Activated CD8-positive, alpha-beta memory T cell treated with anti-CD3 and anti-CD28 coated beads for 24 hours (primary cell): ENCODE data around the gene CES4A.
"Not testable (repeated sequence)": the region's sequence is repeated elsewhere in the genome, so short reads cannot be mapped to it uniquely, and the experiment has no call there.

Source experiments
- DNase-seq: peaks from one replicate; pipeline ENCODE4 v3.0.0-alpha.2; 2020

Gene CES4A

DNA sequence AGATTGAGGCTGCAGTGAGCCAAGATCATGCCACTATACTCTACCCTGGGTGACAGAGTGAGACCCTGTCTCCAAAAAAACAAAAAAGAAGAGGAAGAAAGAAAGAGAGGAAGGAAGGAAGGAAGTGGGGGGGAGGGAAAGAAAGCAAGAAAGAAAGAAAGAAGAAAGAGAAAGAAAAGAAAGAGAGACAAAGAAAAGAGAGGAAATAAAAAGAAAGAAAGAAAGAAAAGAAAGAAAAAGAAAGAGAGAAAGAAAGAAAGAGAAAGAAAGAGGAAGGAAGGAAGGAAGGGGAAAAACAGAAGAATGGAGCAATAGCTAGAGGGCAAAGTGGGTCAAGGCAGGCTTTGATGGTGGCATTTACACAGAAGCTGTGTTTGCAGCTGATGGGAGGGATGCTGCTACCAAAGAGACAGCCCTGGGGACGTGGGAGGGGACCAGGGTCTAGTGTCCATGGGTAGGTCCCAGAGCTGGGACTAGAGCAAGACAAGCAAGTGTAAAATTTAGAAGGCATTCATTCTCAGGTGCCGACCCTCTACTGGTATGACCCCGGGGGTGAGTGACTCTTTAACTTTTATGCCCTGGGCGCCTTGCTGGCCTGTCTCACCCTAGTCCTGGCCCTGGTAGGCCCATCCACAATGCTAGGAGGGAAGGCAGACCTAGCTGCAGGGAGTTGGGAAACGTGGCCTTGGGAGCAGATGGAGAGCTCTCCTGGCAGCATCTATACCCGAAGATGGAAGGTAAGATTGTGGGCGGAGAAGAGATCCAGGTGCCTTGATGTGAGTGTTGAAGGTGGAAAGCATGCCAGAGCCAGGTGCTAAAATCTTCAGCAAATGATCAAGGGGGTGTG, 29.3 kb upstream of the CES4A start:
- no peak for DNase-seq

DNA sequence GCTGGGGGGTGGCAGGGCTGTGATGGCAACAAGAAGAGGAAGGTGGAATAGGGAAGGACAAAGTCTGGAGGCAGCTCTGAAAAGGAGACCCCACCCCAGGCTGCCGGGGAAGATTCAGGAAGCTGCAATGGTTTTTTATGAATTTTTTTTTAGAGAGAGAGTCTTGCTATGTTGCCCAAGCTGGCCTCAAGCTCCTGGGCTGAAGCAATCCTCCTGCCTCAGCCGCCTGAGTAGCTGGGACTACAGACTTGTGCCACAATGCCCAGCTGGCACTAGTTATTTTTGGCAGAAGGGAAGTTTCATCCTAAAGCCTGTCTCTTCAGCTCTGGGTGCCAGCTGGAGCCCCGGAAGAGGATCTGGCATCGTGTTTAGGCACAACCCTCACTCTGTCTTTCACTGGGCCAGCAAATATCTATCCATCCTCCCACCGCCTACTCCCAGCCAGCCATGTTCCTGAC, 28.7 kb upstream of the CES4A start:
- no peak for DNase-seq

DNA sequence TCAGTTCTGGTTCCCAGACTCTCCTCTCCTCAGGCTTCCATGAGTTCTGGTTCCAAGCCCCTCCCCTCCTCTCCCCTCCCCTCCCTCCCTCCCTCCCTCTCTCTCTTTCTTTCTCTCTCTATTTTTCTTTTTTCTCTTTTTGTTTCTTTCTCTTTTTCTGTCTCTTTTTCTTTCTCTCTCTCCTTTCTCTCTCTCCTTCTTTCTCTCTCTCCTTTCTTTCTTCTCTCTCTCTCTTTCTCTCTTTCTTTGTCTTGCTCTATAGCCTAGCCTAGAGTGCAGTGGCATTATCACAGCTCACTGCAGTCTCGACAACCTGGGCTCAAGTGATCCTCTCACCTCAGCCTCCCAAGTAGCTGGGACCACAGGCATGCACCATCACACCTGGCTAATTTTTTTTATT, 28.1 kb upstream of the CES4A start:
- no peak for DNase-seq

DNA sequence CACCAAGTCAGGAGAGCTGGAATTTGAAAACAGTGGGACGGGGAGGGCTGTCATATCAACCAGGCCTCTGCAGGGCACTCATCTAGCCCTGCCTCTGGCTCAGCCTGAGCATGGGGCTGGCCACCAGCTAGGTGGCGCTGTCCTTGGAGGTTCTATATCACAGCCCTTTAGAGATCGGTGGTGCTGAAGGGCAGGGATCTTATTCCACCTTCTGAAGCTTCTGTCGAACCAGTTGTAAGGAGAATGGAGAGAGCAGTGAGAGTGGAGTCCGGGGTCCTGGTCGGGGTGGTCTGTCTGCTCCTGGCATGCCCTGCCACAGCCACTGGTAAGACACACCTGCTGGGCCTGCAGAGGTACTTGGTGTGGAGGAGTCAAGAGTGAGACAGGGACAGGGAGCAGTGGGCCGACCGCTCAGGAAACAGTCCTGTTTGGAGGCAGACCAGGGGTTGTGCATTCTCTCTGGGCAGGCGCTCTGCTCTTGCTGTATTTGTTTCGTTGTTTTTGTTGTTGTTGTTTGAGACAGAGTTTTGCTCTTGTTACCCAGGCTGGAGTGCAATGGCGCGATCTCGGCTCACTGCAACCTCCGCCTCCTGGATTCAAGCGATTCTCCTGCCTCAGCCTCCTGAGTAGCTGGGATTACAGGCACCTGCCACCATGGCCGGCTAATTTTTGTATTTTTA, 27.2 kb upstream of the CES4A start, which contains the start of gene CES3:
Gene CES3, plus strand, starts transcription at position 202 of the 680 bp plus-strand sequence. Its CDS starts 42 bp downstream, at position 244.
- peak; percentile 74 for DNase-seq

DNA sequence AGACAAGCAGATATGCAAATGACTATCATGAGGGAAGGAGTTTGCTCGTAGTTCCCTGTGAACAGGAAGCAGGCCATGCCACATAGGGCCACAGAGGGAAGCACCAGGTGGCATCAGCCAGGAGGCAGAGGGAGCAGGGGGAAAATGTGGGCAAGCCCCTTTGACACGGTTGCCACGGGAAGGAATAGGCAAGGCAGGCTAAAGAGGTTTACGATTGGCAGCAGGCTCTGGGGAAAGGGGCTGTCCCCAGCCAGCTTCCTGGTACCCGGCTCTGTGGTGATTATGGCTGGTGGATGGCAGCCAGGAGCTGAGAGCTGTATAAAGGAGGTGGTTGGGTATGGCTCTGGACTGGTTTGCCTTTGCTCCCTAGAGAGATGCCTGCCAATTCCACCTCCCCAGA, 26.5 kb upstream of the CES4A start:
- no peak for DNase-seq

DNA sequence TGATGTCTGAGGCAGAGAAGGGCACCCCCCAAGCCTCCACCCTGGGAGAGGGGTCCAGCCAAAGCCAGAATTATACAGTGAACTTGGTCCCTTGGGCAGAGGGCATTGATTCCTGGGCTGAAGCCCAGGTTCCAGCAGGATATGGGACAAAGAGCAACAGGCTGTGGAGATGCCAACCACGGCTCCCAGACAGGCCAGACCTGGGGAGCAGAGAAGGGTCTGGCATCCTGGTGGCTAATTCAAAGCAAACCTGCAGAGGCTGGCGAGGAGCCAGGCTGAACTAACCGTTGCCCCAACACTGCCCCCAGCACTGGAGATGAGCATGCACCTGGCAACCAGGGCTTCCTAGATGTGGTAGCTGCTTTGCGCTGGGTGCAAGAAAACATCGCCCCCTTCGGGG, 24.3 kb upstream of the CES4A start:
- no peak for DNase-seq

DNA sequence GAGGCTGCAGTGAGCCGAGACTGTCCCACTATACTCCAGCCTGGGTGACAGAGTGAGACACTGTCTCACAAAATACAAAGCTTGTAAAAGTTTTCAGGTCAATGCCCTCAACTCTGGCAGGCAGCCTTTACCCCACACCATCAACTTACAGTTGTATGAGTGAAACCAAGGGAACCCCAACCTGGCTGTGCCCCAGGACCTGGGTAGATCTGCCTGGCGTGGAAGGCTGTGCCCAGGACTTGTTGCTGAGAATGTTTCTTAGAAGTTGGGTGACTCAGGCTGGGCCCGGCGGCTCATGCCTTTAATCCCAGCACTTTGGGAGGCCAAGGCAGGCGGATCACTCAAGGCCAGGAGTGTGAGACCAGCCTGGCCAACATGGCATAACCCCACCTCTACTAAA, 19.5 kb upstream of the CES4A start:
- DNase-seq, result no peak

DNA sequence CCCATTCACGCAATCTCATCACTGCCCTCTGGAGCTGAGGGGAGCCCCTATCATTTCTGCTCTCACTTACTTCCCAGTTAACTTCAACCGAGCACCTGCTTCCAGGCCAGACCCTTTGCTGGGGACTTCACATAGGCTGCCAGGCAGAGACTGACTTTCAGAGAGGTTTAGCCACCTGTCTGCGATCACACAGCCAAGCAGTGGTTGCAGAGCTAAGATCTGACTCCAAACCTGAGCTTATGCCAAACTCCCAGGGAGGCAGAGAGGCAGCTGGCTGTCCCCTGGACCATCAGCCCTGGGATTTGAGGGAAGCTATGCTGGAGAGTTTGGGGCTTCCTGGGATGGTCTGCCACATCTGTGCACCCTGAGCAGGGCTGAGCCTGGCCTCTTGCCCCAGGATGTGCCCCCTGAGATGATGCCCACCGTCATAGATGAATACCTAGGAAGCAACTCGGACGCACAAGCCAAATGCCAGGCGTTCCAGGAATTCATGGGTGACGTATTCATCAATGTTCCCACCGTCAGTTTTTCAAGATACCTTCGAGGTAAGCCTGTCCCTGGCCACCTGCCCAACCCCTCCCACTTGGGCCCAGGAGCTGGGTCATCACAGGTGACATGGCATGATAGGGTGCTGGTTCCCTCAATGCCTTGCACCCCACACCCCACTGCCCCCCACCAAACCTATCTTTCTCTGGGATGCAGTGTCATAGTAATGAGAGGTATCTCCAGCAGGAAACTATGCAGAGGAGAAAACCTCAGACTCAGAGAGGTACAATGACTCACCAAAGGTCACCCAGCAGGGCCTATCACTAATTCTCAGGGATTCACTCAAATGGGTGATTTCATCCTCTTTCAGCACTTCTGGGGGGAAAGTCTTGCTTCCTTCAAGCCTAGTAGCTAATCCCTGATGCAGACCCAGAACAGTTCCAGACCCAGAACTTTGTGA, 17.3 kb upstream of the CES4A start:
- DNase-seq, result no peak

DNA sequence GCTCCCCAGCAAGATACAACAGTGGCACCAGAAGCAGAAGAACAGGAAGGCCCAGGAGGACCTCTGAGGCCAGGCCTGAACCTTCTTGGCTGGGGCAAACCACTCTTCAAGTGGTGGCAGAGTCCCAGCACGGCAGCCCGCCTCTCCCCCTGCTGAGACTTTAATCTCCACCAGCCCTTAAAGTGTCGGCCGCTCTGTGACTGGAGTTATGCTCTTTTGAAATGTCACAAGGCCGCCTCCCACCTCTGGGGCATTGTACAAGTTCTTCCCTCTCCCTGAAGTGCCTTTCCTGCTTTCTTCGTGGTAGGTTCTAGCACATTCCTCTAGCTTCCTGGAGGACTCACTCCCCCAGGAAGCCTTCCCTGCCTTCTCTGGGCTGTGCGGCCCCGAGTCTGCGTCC, 15.4 kb upstream of the CES4A start:
- DNase-seq, result no peak

DNA sequence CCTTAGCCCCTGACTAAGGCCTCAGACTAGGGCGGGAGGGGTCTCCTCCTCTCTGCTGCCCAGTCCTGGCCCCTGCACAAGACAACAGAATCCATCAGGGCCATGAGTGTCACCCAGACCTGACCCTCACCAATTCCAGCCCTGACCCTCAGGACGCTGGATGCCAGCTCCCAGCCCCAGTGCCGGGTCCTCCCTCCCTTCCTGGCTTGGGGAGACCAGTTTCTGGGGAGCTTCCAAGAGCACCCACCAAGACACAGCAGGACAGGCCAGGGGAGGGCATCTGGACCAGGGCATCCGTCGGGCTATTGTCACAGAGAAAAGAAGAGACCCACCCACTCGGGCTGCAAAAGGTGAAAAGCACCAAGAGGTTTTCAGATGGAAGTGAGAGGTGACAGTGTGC, 14.7 kb upstream of the CES4A start:
- no peak for DNase-seq

DNA sequence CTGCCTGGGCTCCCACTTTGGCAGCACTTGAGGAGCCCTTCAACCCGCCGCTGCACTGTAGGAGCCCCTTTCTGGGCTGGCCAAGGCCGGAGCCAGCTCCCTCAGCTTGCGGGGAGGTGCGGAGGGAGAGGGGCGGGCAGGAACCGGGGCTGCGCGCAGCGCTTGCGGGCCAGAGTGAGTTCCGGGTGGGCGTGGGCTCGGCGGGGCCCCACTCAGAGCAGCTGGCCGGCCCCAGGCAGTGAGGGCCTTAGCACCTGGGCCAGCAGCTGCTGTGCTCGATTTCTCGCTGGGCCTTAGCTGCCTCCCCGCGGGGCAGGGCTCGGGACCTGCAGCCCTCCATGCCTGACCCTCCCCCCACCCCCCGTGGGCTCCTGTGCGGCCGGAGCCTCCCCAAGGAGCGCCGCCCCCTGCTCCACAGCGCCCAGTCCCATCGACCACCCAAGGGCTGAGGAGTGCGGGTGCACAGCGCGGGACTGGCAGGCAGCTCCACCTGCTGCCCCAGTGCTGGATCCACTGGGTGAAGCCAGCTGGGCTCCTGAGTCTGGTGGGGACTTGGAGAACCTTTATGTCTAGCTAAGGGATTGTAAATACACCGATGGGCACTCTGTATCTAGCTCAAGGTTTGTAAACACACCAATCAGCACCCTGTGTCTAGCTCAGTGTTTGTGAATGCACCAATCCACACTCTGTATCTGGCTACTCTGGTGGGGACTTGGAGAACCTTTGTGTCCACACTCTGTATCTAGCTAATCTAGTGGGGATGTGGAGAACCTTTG, 14.0 kb upstream of the CES4A start:
- not testable (repeated sequence) for DNase-seq

DNA sequence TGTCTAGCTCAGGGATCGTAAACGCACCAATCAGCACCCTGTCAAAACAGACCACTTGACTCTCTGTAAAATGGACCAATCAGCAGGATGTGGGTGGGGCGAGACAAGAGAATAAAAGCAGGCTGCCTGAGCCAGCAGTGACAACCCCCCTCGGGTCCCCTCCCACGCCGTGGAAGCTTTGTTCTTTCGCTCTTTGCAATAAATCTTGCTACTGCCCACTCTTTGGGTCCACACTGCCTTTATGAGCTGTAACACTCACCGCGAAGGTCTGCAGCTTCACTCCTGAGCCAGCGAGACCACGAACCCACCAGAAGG, 13.5 kb upstream of the CES4A start:
- DNase-seq, result not testable (repeated sequence)

DNA sequence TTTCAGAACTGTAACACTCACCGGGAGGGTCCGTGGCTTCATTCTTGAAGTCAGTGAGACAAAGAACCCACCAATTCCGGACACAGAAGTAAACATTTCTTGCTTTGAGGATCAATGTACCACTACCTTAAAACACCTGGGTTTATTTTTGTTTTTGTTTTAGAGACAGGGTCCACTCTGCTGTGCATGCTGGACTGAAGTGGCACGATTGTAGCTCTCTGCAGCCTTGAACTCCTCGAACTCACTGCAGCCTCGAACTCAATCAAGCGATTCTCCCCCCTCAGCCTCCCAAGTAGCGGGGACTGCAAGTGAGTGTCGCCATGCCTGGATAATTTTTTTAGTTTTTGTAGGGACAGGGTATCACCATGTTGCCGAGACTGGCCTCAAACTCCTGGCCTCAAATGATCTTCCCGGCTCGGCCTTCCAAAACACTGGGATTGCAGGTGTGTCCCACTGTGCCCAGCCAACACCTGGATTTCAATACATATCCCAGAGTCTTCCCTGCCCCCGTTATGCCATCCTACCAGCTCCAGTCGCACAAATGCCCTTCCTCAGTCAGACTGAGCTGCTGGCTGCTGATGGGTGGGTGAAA, 13.0 kb upstream of the CES4A start:
- no peak for DNase-seq

DNA sequence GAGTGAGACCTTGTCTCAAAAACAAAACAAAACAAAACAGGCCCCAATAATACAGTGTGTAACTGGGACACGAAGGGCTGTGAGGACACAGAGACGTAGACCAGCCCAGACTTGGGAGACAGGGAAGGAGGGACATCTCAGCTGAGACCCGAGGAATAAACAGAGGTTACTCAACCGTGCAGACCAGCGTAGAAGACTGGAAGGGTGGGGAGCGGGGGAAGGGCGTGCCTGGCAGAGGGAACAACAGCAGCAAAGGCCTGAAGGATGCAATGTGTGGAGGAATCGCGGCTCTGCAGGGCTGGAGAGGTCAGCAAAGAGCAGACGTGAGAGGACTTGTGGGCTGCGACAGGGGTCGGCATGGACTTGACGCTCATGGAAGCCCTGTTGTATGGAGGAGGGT, 11.6 kb upstream of the CES4A start:
- DNase-seq, result no peak

DNA sequence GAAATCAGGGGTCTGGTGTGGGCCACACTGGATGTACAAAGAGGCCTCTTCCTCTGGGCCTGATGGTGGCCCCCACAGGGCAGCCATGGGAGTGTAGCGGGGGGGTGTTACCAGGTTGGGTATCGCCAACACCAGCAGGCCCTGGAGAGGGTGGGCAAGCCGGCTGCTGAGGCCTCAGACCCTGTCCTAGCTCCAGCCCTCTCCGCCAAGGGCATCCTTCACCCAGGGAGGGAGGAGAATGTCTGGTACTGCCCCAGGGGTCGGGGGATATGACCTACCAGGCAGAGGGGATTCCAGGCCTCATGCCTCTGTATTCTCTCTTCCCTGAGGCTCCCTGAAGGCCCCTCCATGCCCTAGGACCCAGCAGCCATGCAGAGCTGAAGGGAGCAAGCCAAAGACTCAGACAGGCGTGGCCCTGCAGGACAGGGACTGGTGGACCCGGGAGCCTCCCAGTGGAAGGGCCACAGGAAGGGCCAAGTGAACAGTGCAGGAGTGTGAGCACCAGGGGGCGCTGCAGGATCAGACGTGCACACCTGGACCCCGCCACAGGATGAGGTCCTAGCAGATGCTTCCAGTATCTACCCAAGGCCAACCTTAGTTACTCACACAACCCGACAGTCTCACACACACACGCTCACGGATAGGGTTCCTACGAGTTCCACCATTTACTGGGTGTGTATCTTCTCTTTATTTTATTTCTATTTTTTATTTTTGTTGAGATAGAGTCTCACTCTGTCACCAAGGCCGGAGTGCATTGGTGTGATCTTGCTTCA, 10.9 kb upstream of the CES4A start:
- peak; percentile 97 for DNase-seq

DNA sequence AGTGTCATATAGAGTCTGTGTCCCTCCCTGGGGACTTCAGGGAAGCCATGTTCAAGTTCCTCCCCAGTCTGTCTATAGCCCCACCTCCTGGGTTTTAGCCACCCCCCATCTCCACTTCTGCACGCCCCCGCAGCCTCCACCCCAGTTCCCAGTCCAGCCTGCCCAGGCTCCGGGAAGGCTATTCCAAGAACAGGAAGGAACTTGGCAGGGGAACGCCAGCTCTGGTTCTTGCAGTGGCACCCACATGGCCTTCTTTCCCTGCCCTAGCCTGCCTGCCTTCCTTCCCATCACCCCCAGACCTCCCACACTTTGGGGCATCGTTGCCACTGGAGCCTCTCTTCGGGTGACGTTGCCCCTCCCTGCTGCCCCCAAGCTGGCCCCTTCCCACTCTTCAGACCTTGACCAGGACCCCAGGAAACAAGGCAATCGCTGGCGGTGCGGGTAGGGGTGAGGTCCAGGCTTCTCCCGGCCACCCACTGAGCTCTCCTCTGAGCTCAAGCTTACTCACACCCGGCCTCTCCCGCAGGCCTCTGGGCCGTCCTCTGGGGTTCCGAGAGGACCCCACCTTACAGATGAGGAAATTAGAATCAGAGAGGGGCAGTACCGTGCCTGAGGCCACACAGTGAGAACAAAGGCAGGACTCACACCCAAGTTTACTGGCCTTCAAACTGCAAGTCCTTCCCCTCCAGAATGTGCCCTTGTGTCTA, 9.2 kb upstream of the CES4A start:
- no peak for DNase-seq

DNA sequence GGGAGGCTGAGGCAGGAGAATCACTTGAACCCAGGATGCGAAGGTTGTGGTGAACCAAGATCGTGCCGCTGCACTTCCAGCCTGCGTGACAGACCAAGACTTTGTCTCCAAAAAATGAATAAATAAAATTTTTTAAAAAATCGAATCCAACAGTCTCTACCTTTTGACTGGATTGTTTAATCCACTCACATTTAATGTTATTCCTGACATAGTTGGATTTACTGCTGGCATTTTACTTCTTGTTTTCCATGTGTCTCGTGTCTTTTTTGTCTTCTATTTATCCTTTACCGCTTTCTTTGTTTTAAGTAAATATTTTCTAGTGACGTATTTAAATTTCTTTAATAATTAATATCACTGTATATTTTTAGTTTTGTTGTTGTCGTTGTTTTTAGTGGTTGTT, 5.4 kb upstream of the CES4A start:
- no peak for DNase-seq

DNA sequence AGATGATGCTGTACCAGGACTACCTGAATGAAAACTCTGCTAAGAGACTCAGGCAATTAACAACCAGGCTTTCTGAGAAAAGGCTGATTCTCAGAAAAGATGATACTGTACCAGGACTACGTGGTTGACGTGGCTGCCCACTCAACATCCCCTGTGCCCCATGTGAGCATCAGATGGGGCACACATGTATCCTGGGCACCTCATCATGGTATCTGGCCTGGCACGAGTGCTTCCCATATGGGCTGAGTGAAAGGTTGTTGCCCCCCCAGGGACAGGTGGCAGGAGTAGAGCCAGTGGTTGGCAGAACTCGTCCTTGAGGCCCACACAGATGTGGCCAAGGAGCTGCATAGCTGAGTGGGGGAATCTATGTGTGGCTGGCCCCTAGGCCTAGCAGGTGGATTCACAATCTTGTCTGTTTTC, 3.5 kb upstream of the CES4A start:
- peak; percentile 86 for DNase-seq

DNA sequence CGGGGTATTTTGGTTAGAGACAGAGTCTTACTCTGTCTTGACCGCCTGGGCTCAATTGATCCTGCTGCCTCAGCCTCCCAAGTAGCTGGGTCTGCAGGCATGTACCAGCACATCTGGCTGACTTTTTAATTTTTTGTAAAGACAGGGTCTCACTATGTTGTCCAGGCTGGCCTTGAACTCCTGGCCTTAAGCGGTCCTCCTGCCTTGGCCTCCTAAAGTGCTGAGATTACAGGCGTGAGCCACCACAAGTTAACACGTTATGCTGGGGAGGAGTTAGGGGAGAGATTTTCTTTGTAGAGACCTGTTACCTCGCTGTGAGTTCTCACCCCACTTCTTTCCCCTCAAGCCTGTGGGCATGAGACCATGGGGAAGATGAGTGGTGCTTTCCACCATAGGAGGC, 1.8 kb upstream of the CES4A start:
- DNase-seq, result no peak

DNA sequence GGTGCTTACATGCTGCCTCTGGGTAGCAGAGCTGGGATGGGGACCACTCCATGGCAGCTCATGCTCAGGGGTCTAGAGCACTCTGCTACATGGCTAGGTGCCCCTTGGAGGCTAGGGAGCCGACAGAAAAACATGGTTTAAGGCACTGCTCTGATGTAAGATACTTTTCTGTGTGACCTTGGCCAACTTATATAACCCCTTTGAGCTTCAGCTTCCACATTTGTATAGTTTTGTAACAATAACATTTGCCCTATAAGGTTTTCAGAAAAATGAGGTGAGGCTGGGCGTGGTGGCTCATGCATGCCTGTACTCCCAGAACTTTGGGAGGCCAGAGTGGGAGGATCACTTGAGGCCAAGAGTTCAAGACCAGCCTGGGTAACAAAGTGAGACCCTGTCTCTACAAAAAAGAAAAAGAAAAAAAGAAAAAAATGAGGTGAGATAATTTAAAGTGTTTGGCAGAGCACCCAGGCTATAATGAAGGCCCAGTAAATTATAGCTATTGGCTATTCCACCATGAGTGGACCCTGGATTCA, 3.2 kb downstream of the CES4A start:
- no peak for DNase-seq
